ENCODE measurements around the gene TRAF3. TPM values are rescaled to one million over a fixed set of nuclear protein-coding genes. Genes with fewer than 3 reads are reported as not detected.
A peak's percentile ranks its signal among the peaks of the same experiment; 100 is the strongest.

TRAF3 gene
- total RNA-seq, 1 experiment from 2014 or later, result 11.2 TPM

- TF ChIP-seq ZMAT4 (CRISPR knock-in tag; IDR thresholded peaks at IDR 0.05), result no peak
- TF ChIP-seq NR2C2 (CRISPR knock-in tag; IDR thresholded peaks at IDR 0.05), result no peak
- TF ChIP-seq ZNF423 (CRISPR knock-in tag; IDR thresholded peaks at IDR 0.05), result no peak
- TF ChIP-seq HMGXB4 (CRISPR knock-in tag; IDR thresholded peaks at IDR 0.05), result no peak
- TF ChIP-seq GABPB1 (CRISPR knock-in tag; IDR thresholded peaks at IDR 0.05), result no peak
- no peak for TF ChIP-seq AFF4 (CRISPR knock-in tag; IDR thresholded peaks at IDR 0.05; ENCODE audit: borderline replicate concordance)
- TF ChIP-seq CREB1 (CRISPR knock-in tag; IDR thresholded peaks at IDR 0.05), result no peak
- TF ChIP-seq ZNF671 (CRISPR knock-in tag; IDR thresholded peaks at IDR 0.05), result no peak
- no peak for TF ChIP-seq ATF1 (CRISPR knock-in tag; IDR thresholded peaks at IDR 0.05)
- TF ChIP-seq ZBTB21 (CRISPR knock-in tag; IDR thresholded peaks at IDR 0.05; ENCODE audit: borderline replicate concordance), result no peak
- TF ChIP-seq PREB (CRISPR knock-in tag; IDR thresholded peaks at IDR 0.05; ENCODE audit: borderline replicate concordance), result no peak
Observed at GRCh38 chr14:102927346-102927877, 150.2 kb downstream of the TRAF3 start (continued).

- peaks cover 11% of the 10 kb centered on the region for H3K4me1 Mint-ChIP-seq
- H3K9me3 Mint-ChIP-seq, result no peaks in the 10 kb centered on the region
- H3K27me3 Mint-ChIP-seq (ENCODE audit: low read depth), result peaks cover 50% of the 10 kb centered on the region
- ATAC-seq (peak; percentile 5), DNase-seq (ENCODE audit: low spot score) (peak; percentile 54)
- no peak overlapping the region for H3K27ac Mint-ChIP-seq
- POLR2A ChIA-PET, result no interaction called here
- H3K4me3 Mint-ChIP-seq, result peak overlapping the region; percentile 69
- no peaks in the 10 kb centered on the region for H3K36me3 Mint-ChIP-seq
- 0 out of 2 replicates have a peak, but pooled peaks have one; percentile 14 for TF ChIP-seq NFYB (CRISPR knock-in tag; conservative IDR thresholded peaks at IDR 0.05; ENCODE audit: low read depth)
- TF ChIP-seq ZNF425 (CRISPR knock-in tag; conservative IDR thresholded peaks at IDR 0.05), result no peak
- CTCF ChIA-PET, result interaction anchor here (0.9 to 1.5 kb wide), 3 partner anchors 10 to 155 kb away, joined by 3 to 4 read pairs (median 3); no protein-coding TSS in a partner anchor
Observed at GRCh38 chr14:102927878-102928411, 150.7 kb downstream of the TRAF3 start.

All from WTC11 (cell line).